GM19035 (cell line): Measurements from ENCODE around the gene CDH9.
"Not testable (repeated sequence)": the region's sequence is repeated elsewhere in the genome, so short reads cannot be mapped to it uniquely, and the experiment has no call there.

ENCODE experiments used
- ATAC-seq: cut with Tn5 transposase; IDR thresholded peaks from one replicate; pipeline ENCODE4 v1.9.1; 2021; ENCODE audit not compliant: unreplicated experiment

Gene CDH9

GRCh38 chr5:26948921-26949320 lies 89.5 kb downstream of the CDH9 start:
- ATAC-seq = no peak

- no peak for ATAC-seq
These were observed 92.5 kb downstream of the CDH9 start for GRCh38 chr5:26945901-26946300.

GRCh38 chr5:26942481-26942880 lies 95.9 kb downstream of the CDH9 start:
- ATAC-seq = no peak

- ATAC-seq = no peak
These were observed 97.4 kb downstream of the CDH9 start for GRCh38 chr5:26940994-26941393.

- ATAC-seq = no peak
These were observed 106.1 kb downstream of the CDH9 start for GRCh38 chr5:26932238-26932637.

- no peak for ATAC-seq
These were observed 116.9 kb downstream of the CDH9 start for GRCh38 chr5:26921439-26921838.

GRCh38 chr5:26903469-26903868 lies 134.9 kb downstream of the CDH9 start:
- no peak for ATAC-seq

GRCh38 chr5:26894719-26895263 lies 143.6 kb downstream of the CDH9 start:
- ATAC-seq = no peak

- no peak for ATAC-seq
These were observed 145.3 kb downstream of the CDH9 start for GRCh38 chr5:26893078-26893477.

- no peak for ATAC-seq
These were observed 148.6 kb downstream of the CDH9 start for GRCh38 chr5:26889815-26890214.

GRCh38 chr5:26884481-26884880 lies 153.9 kb downstream of the CDH9 start:
- ATAC-seq = no peak

GRCh38 chr5:26883375-26883774 lies 155.0 kb downstream of the CDH9 start:
- no peak for ATAC-seq

GRCh38 chr5:26881901-26882300 lies 156.5 kb downstream of the CDH9 start:
- no peak for ATAC-seq

GRCh38 chr5:26877154-26877553 lies 161.2 kb downstream of the CDH9 start:
- ATAC-seq = no peak

GRCh38 chr5:26872337-26872736 lies 166.0 kb downstream of the CDH9 start:
- no peak for ATAC-seq

- no peak for ATAC-seq
These were observed 168.6 kb downstream of the CDH9 start for GRCh38 chr5:26869781-26870180.

GRCh38 chr5:26868504-26868903 lies 169.9 kb downstream of the CDH9 start:
- ATAC-seq = no peak

- no peak for ATAC-seq
These were observed 174.3 kb downstream of the CDH9 start for GRCh38 chr5:26864061-26864460.

GRCh38 chr5:26856238-26856637 lies 182.1 kb downstream of the CDH9 start:
- ATAC-seq = no peak

- ATAC-seq = not testable (repeated sequence)
These were observed 185.9 kb downstream of the CDH9 start for GRCh38 chr5:26852450-26852849.

GRCh38 chr5:26847041-26847736 lies 191.2 kb downstream of the CDH9 start:
- ATAC-seq = no peak

- no peak for ATAC-seq
These were observed 194.7 kb downstream of the CDH9 start for GRCh38 chr5:26843677-26844076.

- ATAC-seq = no peak
These were observed 204.8 kb downstream of the CDH9 start for GRCh38 chr5:26833596-26833995.
